HCT116 (cell line): ENCODE data around the gene TFEB. TPM values are rescaled to one million over a fixed set of nuclear protein-coding genes. Genes with fewer than 3 reads are reported as not detected.
A peak's percentile ranks its signal among the peaks of the same experiment; 100 is the strongest.

ENCODE experiments used
- ATAC-seq: fragments of 200-7000 bp; cut with Tn5 transposase; 2 replicates; pipeline ENCODE4 v1.9.1; 2020; ENCODE audit warnings: mild to moderate bottlenecking, moderate library complexity
- BruUV-seq: library from RNA; stranded (reverse); fragments of 400-500 nt; replicated peaks from 2 replicates; lab custom pipeline; 2021; lab: Mats Ljungman, UMichigan
- CTCF ChIA-PET: fragments of 300-600 bp; sonication (Branson Sonifier 250); formaldehyde crosslinking; loops from one replicate; lab custom pipeline; 2021; ENCODE audit warnings: antibody characterized with exemption; lab: Charles Lee
- POLR2A ChIA-PET: fragments of 300-600, 350-600 bp; sonication (Branson Sonifier 250); formaldehyde crosslinking; loops from one replicate; lab custom pipeline; 2021; ENCODE audit warnings: antibody characterized with exemption; lab: Charles Lee
- RAD21 ChIA-PET, 2 experiments: fragments of 300-600 bp; sonication (Branson Sonifier 250); formaldehyde crosslinking; loops; one replicate each; lab custom pipeline; 2023; ENCODE audit warnings: low total read pairs in 2 of 2; ENCODE audit not compliant: uncharacterized antibody in 2 of 2, unreplicated experiment in 2 of 2, low non-redundant PET in 1 of 2; lab: Charles Lee
- DNase-seq: peaks from one replicate; pipeline ENCODE4 v3.0.0-alpha.2; 2010; ENCODE audit warnings: low read depth, low spot score
- H2AFZ ChIP-seq: fragments of 200-600 bp; shearing (Covaris generic), sonication (generic); 2 replicates; pipeline ENCODE4 v1.6.1; 2017; ENCODE audit warnings: low read depth, mixed run types, mixed read lengths, antibody characterized with exemption, low read length; ENCODE audit not compliant: poor library complexity, severe bottlenecking
- H3K27ac ChIP-seq: 2 replicates; pipeline ENCODE4 v1.5.1; 2012; ENCODE audit warnings: low read depth, low read length
- H3K27me3 ChIP-seq: fragments of 200-600 bp; sonication (generic); 2 replicates; pipeline ENCODE4 v1.6.1; 2016; ENCODE audit warnings: mixed run types, low read length, mixed read lengths; ENCODE audit not compliant: insufficient read depth
- H3K36me3 ChIP-seq, 2 experiments: fragments of 200-500 bp in 1 of 2; fragments of 200-600 bp in 1 of 2; sonication (Bioruptor generic) in 1 of 2; sonication (generic) in 1 of 2; 2 replicates each; pipeline versions ENCODE4 v1.5.1 to v1.6.1; 2014 to 2016; ENCODE audit warnings: low read length in 2 of 2, inconsistent platforms in 1 of 2, mixed read lengths in 1 of 2, mixed run types in 1 of 2; ENCODE audit not compliant: insufficient read depth in 2 of 2, control insufficient read depth in 1 of 2
- H3K4me1 ChIP-seq, 2 experiments: fragments of 200-600 bp in 1 of 2; sonication (generic) in 1 of 2; 2 replicates each; pipeline versions ENCODE4 v1.5.1 to v1.6.1; 2012 to 2017; ENCODE audit warnings: low read length in 2 of 2, inconsistent platforms in 1 of 2, mild to moderate bottlenecking in 1 of 2, mixed read lengths in 1 of 2, mixed run types in 1 of 2, moderate library complexity in 1 of 2; ENCODE audit not compliant: insufficient read depth in 2 of 2, control insufficient read depth in 1 of 2
- H3K4me2 ChIP-seq: fragments of 200-600 bp; sonication (generic); 2 replicates; pipeline ENCODE4 v1.6.1; 2017; ENCODE audit warnings: mixed run types, low read length, mixed read lengths
- H3K4me3 ChIP-seq, 2 experiments: fragments of 200-600 bp in 1 of 2; sonication (generic) in 1 of 2; replicated peaks in 1 of 2; 2 replicates each; pipeline ENCODE4 v1.5.1; 2011 to 2016; ENCODE audit warnings: low read length in 2 of 2, control low read depth in 1 of 2, low read depth in 1 of 2, mild to moderate bottlenecking in 1 of 2, mixed read lengths in 1 of 2, mixed run types in 1 of 2
- H3K79me2 ChIP-seq: fragments of 200-600 bp; sonication (generic); 2 replicates; pipeline ENCODE4 v1.6.1; 2017; ENCODE audit warnings: mild to moderate bottlenecking, mixed run types, low read length, moderate library complexity, mixed read lengths; ENCODE audit not compliant: insufficient read depth
- H3K9ac ChIP-seq: fragments of 200-600 bp; sonication (generic); 2 replicates; pipeline ENCODE4 v1.6.1; 2016; ENCODE audit warnings: low read length, mixed read lengths
- H3K9me2 ChIP-seq: fragments of 200-600 bp; sonication (generic), shearing (Covaris generic); 2 replicates; pipeline ENCODE4 v1.6.1; 2017; ENCODE audit warnings: mixed run types, mild to moderate bottlenecking, moderate library complexity; ENCODE audit not compliant: insufficient read depth
- H3K9me3 ChIP-seq, 2 experiments: fragments of 200-500 bp in 1 of 2; fragments of 200-600 bp in 1 of 2; sonication (Bioruptor generic) in 1 of 2; sonication (generic) in 1 of 2; 2 replicates each; pipeline ENCODE4 v1.6.1; 2014 to 2017; ENCODE audit warnings: low read length in 2 of 2, mixed read lengths in 2 of 2, inconsistent platforms in 1 of 2, low read depth in 1 of 2, mild to moderate bottlenecking in 1 of 2, mixed run types in 1 of 2, moderate library complexity in 1 of 2; ENCODE audit not compliant: control insufficient read depth in 1 of 2, insufficient read depth in 1 of 2
- H4K20me1 ChIP-seq: fragments of 200-600 bp; sonication (generic), shearing (Covaris generic); 2 replicates; pipeline ENCODE4 v1.6.1; 2017; ENCODE audit warnings: mixed run types, mild to moderate bottlenecking, moderate library complexity; ENCODE audit not compliant: insufficient read depth
- ATF3 ChIP-seq: IDR thresholded peaks from 2 replicates; pipeline ENCODE4 v1.6.1; 2012
- CEBPB ChIP-seq: IDR thresholded peaks from 2 replicates; pipeline ENCODE4 v1.6.1; 2012; ENCODE audit warnings: low read depth
- CTCF ChIP-seq, 3 experiments: fragments of 200-600 bp in 1 of 3; sonication (generic) in 1 of 3; IDR thresholded peaks in 2 of 3; conservative IDR thresholded peaks in 1 of 3; 2 replicates each; pipeline ENCODE4 v1.5.1; 2012 to 2017; ENCODE audit warnings: low read depth in 2 of 3, low read length in 2 of 3, antibody characterized with exemption in 1 of 3, borderline replicate concordance in 1 of 3, control low read depth in 1 of 3, mild to moderate bottlenecking in 1 of 3, mixed read lengths in 1 of 3, mixed run types in 1 of 3, moderate library complexity in 1 of 3; ENCODE audit not compliant: insufficient read depth in 1 of 3
- EGR1 ChIP-seq: IDR thresholded peaks from 2 replicates; pipeline ENCODE4 v1.6.1; 2012; ENCODE audit warnings: low read depth
- ELF1 ChIP-seq: IDR thresholded peaks from 2 replicates; pipeline ENCODE4 v1.6.1; 2012; ENCODE audit warnings: low read depth, borderline replicate concordance
- EZH2 ChIP-seq: fragments of 200-600 bp; sonication (generic); IDR thresholded peaks from 2 replicates; pipeline ENCODE4 v1.6.1; 2017; ENCODE audit warnings: antibody characterized with exemption, mixed run types
- EZH2phosphoT487 ChIP-seq: fragments of 200-600 bp; IDR thresholded peaks from 2 replicates; pipeline ENCODE4 v1.6.1; 2018; ENCODE audit warnings: antibody characterized with exemption, borderline replicate concordance
- FOSL1 ChIP-seq: IDR thresholded peaks from 2 replicates; pipeline ENCODE4 v1.6.1; 2012; ENCODE audit warnings: low read depth
- JUND ChIP-seq: IDR thresholded peaks from 2 replicates; pipeline ENCODE4 v1.6.1; 2012
- MAX ChIP-seq: IDR thresholded peaks from 2 replicates; pipeline ENCODE4 v1.6.1; 2012
- POLR2A ChIP-seq: IDR thresholded peaks from 2 replicates; pipeline ENCODE4 v1.7.0; 2011; ENCODE audit warnings: borderline replicate concordance; ENCODE audit not compliant: insufficient read depth, insufficient read length; ENCODE audit errors: extremely low read depth
- POLR2AphosphoS5 ChIP-seq: IDR thresholded peaks from 2 replicates; pipeline ENCODE4 v1.6.1; 2011; ENCODE audit warnings: mild to moderate bottlenecking, low read depth, low read length, moderate library complexity
- RAD21 ChIP-seq: IDR thresholded peaks from 2 replicates; pipeline ENCODE4 v1.6.1; 2012; ENCODE audit warnings: low read depth, mild to moderate bottlenecking
- REST ChIP-seq: IDR thresholded peaks from 2 replicates; pipeline ENCODE4 v1.6.1; 2012; ENCODE audit warnings: low read depth
- SIN3A ChIP-seq: IDR thresholded peaks from 2 replicates; pipeline ENCODE4 v1.6.1; 2012; ENCODE audit warnings: low read depth
- SP1 ChIP-seq: IDR thresholded peaks from 2 replicates; pipeline ENCODE4 v1.6.1; 2012; ENCODE audit warnings: low read depth
- TCF7L2 ChIP-seq: IDR thresholded peaks from 2 replicates; pipeline ENCODE4 v1.7.0; 2011; ENCODE audit warnings: borderline replicate concordance, inconsistent platforms; ENCODE audit not compliant: insufficient read depth, insufficient read length; ENCODE audit errors: extremely low read depth
- YY1 ChIP-seq: IDR thresholded peaks from 2 replicates; pipeline ENCODE4 v1.6.1; 2011; ENCODE audit warnings: low read length, low read depth, moderate library complexity, mild to moderate bottlenecking; ENCODE audit not compliant: insufficient replicate concordance; ENCODE audit errors: extremely low read depth
- ZFX ChIP-seq: fragments of 450-650 bp; IDR thresholded peaks from 2 replicates; pipeline ENCODE4 v1.6.1; 2017
- ZNF274 ChIP-seq: fragments of 200-500 bp; sonication (Bioruptor generic); IDR thresholded peaks from 2 replicates; pipeline ENCODE4 v1.6.1; 2014; ENCODE audit warnings: mild to moderate bottlenecking, low read depth, low read length, inconsistent platforms
- intact Hi-C: fragments of 100-400 bp; cut with micrococcal nuclease; formaldehyde crosslinking; loops from 2 replicates; pipeline ENCODE4 v1.10.0; 2022
- total RNA-seq: library from RNA; stranded (reverse); gene quantifications from one replicate; pipeline ENCODE4 v1.2.1, GENCODE V29; 2021; ENCODE audit not compliant: unreplicated experiment

The TFEB gene
- total RNA-seq, 1 experiment from 2014 or later: 4.8 TPM

- Histone ChIP-seq H3K36me3 (no peaks in the 10 kb centered on the region), H3K27ac (no peak overlapping the region), H2AFZ (no peak overlapping the region)
- BruUV-seq: no TSS peak
- intact Hi-C loops: loop anchor here (1.0 to 2.0 kb wide), 2 partner anchors 223 to 259 kb away; no protein-coding TSS in a partner anchor
- TF ChIP-seq SP1: no peak
- TF ChIP-seq POLR2AphosphoS5: no peak
- no peak for TF ChIP-seq TCF7L2
- TF ChIP-seq FOSL1: no peak
- TF ChIP-seq EZH2phosphoT487: no peak
- TF ChIP-seq SIN3A: no peak
- no peak for TF ChIP-seq JUND
- TF ChIP-seq ELF1: no peak
- peak; percentile 87 to 94 (median 89) for TF ChIP-seq CTCF (IDR thresholded peaks at IDR 0.05 in 2 of 3, conservative IDR thresholded peaks at IDR 0.05 in 1 of 3; ENCODE audit: borderline replicate concordance in 1 of 3, insufficient read depth in 1 of 3, low read depth in 2 of 3, low read length in 2 of 3)
- TF ChIP-seq EGR1: no peak
- no peak for TF ChIP-seq MAX
- TF ChIP-seq EZH2: no peak
- no peak for TF ChIP-seq POLR2A
- TF ChIP-seq ZFX: 0 out of 2 replicates have a peak, but pooled peaks have one; percentile 7
- no peak for TF ChIP-seq ZNF274
- TF ChIP-seq ATF3: no peak
- TF ChIP-seq RAD21: peak; percentile 93
- no peak for TF ChIP-seq CEBPB
- no peak for TF ChIP-seq REST
- no peak for TF ChIP-seq YY1
- TF ChIP-seq, all 23 proteins: peak for 3
- Histone ChIP-seq H3K27me3 (no peaks in the 10 kb centered on the region), H3K4me1 (peaks cover 4 to 13% of the 10 kb centered on the region in 2 experiments; a peak in 3 of 4 replicates), H3K9ac (no peak overlapping the region), H3K79me2 (no peaks in the 10 kb centered on the region), H3K9me2 (no peaks in the 10 kb centered on the region), H3K4me3 (no peak overlapping the region), H3K9me3 (no peaks in the 10 kb centered on the region), H4K20me1 (no peaks in the 10 kb centered on the region), H3K4me2 (peak overlapping the region; percentile 41; the same call in 1 of the 2 replicates)
- RAD21 ChIA-PET: interaction anchor here (0.7 to 1.3 kb wide), 4 partner anchors 74 to 316 kb away, joined by 3 to 6 read pairs (median 6); no protein-coding TSS in a partner anchor
- ATAC-seq (peak; percentile 85), DNase-seq (no peak)
- CTCF ChIA-PET: interaction anchor here (0.8 to 3.5 kb wide), 8 partner anchors 12 to 377 kb away, joined by 3 to 27 read pairs (median 4); no protein-coding TSS in a partner anchor
- POLR2A ChIA-PET: no interaction called here
These were observed 51.7 kb downstream of the TFEB start for GRCh38 chr6:41683523-41684310.
